Gastrocnemius medialis (tissue), 4 donors: ENCODE results near the gene VDR. TPM values are rescaled to one million over a fixed set of nuclear protein-coding genes. Genes with fewer than 3 reads are reported as not detected.

Source experiments
- ATAC-seq, 2 donors: fragments of 150-250 bp; one replicate each; pipeline ENCODE4 v1.9.1; 2016
- DNase-seq, 2 donors: peaks; one replicate each; pipeline ENCODE4 v3.0.0-alpha.2; 2019
- H3K27ac ChIP-seq, 4 donors: fragments of 200-600 bp; sonication (generic); 1 replicate in 1 of 4; 2 replicates in 3 of 4; pipeline ENCODE4 v1.5.1; 2016 to 2018; ENCODE audit warnings: mild to moderate bottlenecking in 2 of 4, moderate library complexity in 1 of 4
- H3K27me3 ChIP-seq, 3 donors: fragments of 200-600 bp; sonication (generic) in 2 of 3; 1 replicate in 1 of 3; 2 replicates in 2 of 3; pipeline versions ENCODE4 v1.5.1 to v1.6.0; 2016 to 2019; ENCODE audit warnings: mild to moderate bottlenecking in 1 of 3, moderate library complexity in 1 of 3
- H3K36me3 ChIP-seq, 2 donors: fragments of 200-600 bp; sonication (generic) in 1 of 2; one replicate each; pipeline ENCODE4 v1.5.1; 2017 to 2018
- H3K4me1 ChIP-seq, 2 donors: fragments of 200-600 bp; sonication (generic) in 1 of 2; one replicate each; pipeline ENCODE4 v1.5.1; 2016 to 2017; ENCODE audit warnings: mild to moderate bottlenecking in 2 of 2
- H3K4me3 ChIP-seq, 4 donors: fragments of 200-600 bp; sonication (generic) in 3 of 4; 1 replicate in 1 of 4; 2 replicates in 3 of 4; pipeline ENCODE4 v1.5.1; 2016 to 2019; ENCODE audit warnings: mild to moderate bottlenecking in 2 of 4
- H3K9me3 ChIP-seq, 3 donors: fragments of 200-600 bp; sonication (generic) in 2 of 3; 1 replicate in 1 of 3; 2 replicates in 2 of 3; pipeline ENCODE4 v1.5.1; 2016 to 2019
- CTCF ChIP-seq, 5 experiments: fragments of 450-650 bp in 3 of 5; fragments of 200-600 bp in 2 of 5; sonication (generic) in 2 of 5; IDR thresholded peaks in 4 of 5; conservative IDR thresholded peaks in 1 of 5; 1 replicate in 4 of 5; 2 replicates in 1 of 5; pipeline ENCODE4 v1.5.1; 2016 to 2019; ENCODE audit warnings: antibody characterized with exemption in 5 of 5, mild to moderate bottlenecking in 3 of 5, moderate library complexity in 3 of 5
- POLR2A ChIP-seq, 2 donors: fragments of 450-650 bp; IDR thresholded peaks; one replicate each; pipeline ENCODE4 v1.6.1; 2017; ENCODE audit warnings: antibody characterized with exemption in 2 of 2, mild to moderate bottlenecking in 2 of 2, moderate library complexity in 2 of 2
- in situ Hi-C, 4 donors: fragments of 200-750 bp; cut with MboI; loops; one replicate each; pipeline versions ENCODE4 v1.15.0 to v1.8.0; 2017; ENCODE audit warnings: low sequenced_read_pairs in 4 of 4
- intact Hi-C: fragments of 100-400 bp; cut with DNase I; formaldehyde crosslinking; loops from one replicate; pipeline ENCODE4 v1.15.1; 2023; ENCODE audit warnings: low total_unique reads
- total RNA-seq, 4 donors: library from RNA; depleted of rRNA; stranded (reverse); fragments of >200 nt; gene quantifications; one replicate each; pipeline versions ENCODE4 v1.1.0 to v1.2.3, GENCODE V29; 2016

VDR gene
- total RNA-seq, 4 donors from 2014 or later: 3.2 to 6.1 (median 4.4) TPM

GRCh38 chr12:47856721-47857575 lies 47.8 kb downstream of the VDR start:
- TF ChIP-seq CTCF (IDR thresholded peaks at IDR 0.05 in 4 of 5, conservative IDR thresholded peaks at IDR 0.05 in 1 of 5): no peak
- no peak for TF ChIP-seq POLR2A (IDR thresholded peaks at IDR 0.05)
- Histone ChIP-seq H3K36me3 (no peaks in the 10 kb centered on the region), H3K9me3 (no peaks in the 10 kb centered on the region), H3K4me3 (no peak overlapping the region), H3K27me3 (no peaks in the 10 kb centered on the region), H3K27ac (no peak overlapping the region), H3K4me1 (no peaks in the 10 kb centered on the region)
- intact Hi-C loops: no loop called here
- DNase-seq: no peak
- in situ Hi-C loops: no loop called here
- no peak for ATAC-seq

GRCh38 chr12:47856094-47856493 lies 48.7 kb downstream of the VDR start:
- ATAC-seq (no peak), DNase-seq (no peak)
- in situ Hi-C loops (no loop called here), intact Hi-C loops (no loop called here)
- Histone ChIP-seq H3K9me3 (no peaks in the 10 kb centered on the region), H3K27me3 (no peaks in the 10 kb centered on the region), H3K27ac (no peak overlapping the region), H3K36me3 (no peaks in the 10 kb centered on the region), H3K4me1 (no peaks in the 10 kb centered on the region), H3K4me3 (no peak overlapping the region)
- TF ChIP-seq POLR2A (IDR thresholded peaks at IDR 0.05): no peak
- no peak for TF ChIP-seq CTCF (IDR thresholded peaks at IDR 0.05 in 4 of 5, conservative IDR thresholded peaks at IDR 0.05 in 1 of 5)

- TF ChIP-seq CTCF (IDR thresholded peaks at IDR 0.05 in 4 of 5, conservative IDR thresholded peaks at IDR 0.05 in 1 of 5) (no peak), POLR2A (IDR thresholded peaks at IDR 0.05) (no peak)
- H3K9me3 ChIP-seq: no peaks in the 10 kb centered on the region
- no peaks in the 10 kb centered on the region for H3K36me3 ChIP-seq
- intact Hi-C loops (no loop called here), in situ Hi-C loops (no loop called here)
- ATAC-seq (no peak), DNase-seq (no peak)
- H3K4me3 ChIP-seq: no peak overlapping the region
- H3K4me1 ChIP-seq: no peaks in the 10 kb centered on the region
- H3K27me3 ChIP-seq: no peaks in the 10 kb centered on the region
- H3K27ac ChIP-seq: no peak overlapping the region
Observed at GRCh38 chr12:47855502-47855901, 49.3 kb downstream of the VDR start.

GRCh38 chr12:47854531-47854930 lies 50.3 kb downstream of the VDR start:
- H3K27me3 ChIP-seq: no peaks in the 10 kb centered on the region
- ATAC-seq (no peak), DNase-seq (no peak)
- in situ Hi-C loops (no loop called here), intact Hi-C loops (no loop called here)
- H3K36me3 ChIP-seq: no peaks in the 10 kb centered on the region
- H3K4me3 ChIP-seq: no peak overlapping the region
- no peaks in the 10 kb centered on the region for H3K9me3 ChIP-seq
- no peak overlapping the region for H3K27ac ChIP-seq
- H3K4me1 ChIP-seq: no peaks in the 10 kb centered on the region
- TF ChIP-seq POLR2A (IDR thresholded peaks at IDR 0.05) (no peak), CTCF (IDR thresholded peaks at IDR 0.05 in 4 of 5, conservative IDR thresholded peaks at IDR 0.05 in 1 of 5) (no peak)
